GM19193 (cell line): Measurements from ENCODE around the gene WDR83.

Experiments used
- POLR2A ChIP-seq: IDR thresholded peaks from 4 replicates; pipeline ENCODE4 v1.6.1; 2011; ENCODE audit not compliant: insufficient read depth, insufficient read length; ENCODE audit errors: extremely low read depth

Gene WDR83

DNA sequence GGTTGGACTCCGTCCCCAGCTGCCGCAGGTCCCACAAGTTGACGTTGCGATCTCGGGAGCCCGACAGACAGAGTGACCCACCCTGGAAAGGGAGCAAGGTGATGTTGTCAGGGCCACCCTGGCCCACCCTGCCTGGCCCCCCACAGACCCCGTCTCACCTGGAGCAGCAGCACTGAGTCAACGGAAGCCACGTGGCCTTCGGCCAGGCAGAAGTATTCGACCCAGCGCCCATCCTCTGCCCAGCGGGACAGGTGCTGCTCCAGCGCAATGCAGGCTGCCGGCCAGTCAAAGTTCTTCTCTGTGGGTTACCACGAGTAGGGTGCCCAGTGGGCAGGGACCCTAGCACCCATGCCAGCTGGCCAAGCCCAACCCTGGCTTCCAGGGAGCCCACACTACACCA, 28.0 kb downstream of the WDR83 start:
- no peak for TF ChIP-seq POLR2A

DNA sequence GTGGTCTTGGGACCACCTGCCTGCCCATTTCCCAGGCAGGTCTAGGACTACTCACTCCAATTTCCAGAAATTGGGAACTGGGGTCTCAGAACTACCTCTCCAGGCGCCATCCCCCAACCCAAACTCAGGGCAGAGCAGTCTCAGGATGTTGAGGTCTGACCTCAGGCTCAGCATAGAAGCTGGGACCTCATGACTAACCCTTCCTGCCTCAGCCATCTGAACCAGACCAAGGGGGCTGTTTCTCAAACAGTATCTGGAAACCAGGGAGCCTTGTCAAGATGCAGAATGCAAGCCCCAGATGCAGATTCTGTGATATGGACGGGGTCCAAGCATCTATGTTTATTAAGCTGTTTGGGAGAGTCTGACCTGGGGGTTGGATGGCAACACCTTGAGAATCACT, 28.5 kb downstream of the WDR83 start:
- TF ChIP-seq POLR2A, result no peak

DNA sequence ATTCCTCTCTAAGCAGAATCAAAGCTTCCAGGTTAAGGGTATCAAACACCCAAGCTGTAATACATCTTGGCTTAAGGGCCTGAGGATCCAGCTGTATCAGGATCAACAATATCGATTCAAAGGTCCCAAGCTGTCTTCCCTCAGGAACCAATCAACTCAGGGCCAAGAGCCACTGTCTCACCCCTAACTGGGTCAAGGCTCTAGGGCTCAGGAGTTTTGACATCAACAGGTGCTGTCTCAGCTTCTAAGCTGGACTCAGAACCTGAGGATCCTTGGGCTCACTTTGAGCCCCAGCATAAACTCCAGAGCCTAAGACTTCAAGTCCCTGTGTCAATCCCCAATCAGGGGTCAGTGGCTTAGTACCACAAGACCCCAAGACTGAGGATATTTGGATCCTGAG, 28.9 kb downstream of the WDR83 start:
- no peak for TF ChIP-seq POLR2A

DNA sequence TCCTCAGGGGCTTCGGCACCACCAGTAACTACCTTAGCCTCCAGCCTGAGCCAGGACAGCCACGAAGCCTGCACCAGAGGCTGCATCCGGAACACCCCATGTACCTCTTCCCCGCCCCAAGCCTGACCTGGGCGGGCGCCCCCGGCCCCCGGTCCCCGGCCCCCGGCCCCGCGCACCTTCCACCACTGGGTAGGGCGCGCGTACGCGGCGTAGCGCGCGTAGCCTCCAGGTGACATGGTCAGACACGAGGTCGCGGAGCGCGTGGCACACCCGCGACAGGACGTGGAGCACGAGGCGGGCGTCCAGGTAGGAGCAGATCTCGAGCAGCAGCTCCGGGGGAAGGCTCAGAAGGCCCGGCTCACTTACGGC, 29.4 kb downstream of the WDR83 start:
- no peak for TF ChIP-seq POLR2A

DNA sequence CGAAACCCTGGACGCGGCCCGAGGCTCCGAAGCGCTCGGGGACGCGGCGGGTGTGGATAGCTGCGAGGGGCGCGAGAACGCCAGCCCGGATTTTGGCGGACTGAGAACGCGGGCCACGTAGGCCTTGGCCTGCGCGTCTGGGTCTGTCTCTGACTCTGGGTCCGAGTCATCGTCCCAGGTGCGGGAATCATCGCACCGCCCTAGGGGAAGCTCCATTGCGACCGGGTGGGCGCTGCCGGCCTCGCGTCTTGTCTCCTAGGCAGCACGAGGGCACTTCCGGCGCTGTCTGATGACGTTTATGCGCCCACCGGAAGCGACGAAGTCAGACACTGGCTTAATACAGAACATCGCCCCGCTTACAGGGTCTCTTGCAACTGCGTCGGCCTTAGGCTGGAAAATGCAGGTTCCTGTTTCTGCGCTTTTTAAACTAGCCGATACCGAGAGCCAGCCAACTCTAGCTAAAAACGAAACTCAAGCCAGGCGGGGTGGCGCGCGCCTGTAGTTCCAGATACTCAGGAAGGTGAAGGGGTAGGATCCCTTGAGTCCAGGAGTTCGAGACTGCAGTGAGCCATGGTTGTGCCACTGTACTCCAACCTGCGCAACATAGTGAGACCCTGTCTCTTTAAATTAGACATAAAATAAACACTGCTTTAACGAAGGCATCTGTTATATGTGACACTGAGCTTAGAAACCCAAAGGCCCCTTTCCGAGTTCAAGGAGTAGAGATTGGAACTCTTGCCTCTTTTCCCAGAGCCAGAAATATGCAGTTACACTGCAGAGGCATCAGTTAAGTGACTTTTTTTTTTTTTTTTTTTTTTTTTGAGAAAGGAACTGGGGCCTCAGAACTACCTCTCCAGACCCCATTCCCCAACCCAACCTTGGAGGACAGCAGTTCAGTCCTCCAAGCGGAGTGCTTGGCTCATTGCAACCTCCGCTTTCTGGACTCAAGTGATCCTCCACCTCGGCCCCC, 30.0 kb downstream of the WDR83 start, which contains the start of gene FBXW9:
Gene FBXW9, minus strand, starts transcription at position 266 of the 970 bp plus-strand sequence. Its CDS starts 50 bp downstream, at position 216.
- peak; percentile 77 for TF ChIP-seq POLR2A

DNA sequence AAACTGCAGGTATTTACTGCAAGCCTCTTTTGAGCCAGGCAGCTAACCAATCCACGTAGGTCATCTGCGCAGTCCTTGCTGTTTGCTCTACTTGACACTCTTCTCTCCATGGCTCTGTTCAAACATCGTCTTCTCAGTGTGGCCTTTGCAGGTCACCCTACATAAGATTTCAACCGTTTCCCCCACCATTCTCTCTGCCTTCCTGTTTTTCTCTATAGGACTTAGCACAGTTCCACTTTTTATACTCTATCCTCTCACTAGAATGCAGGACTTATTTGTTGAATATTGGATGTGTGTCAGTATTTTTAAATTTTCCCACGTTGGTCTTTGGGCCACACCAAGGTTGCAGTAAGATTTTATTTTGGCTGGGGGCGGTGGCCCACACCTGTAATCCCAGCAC, 31.5 kb downstream of the WDR83 start:
- no peak for TF ChIP-seq POLR2A

DNA sequence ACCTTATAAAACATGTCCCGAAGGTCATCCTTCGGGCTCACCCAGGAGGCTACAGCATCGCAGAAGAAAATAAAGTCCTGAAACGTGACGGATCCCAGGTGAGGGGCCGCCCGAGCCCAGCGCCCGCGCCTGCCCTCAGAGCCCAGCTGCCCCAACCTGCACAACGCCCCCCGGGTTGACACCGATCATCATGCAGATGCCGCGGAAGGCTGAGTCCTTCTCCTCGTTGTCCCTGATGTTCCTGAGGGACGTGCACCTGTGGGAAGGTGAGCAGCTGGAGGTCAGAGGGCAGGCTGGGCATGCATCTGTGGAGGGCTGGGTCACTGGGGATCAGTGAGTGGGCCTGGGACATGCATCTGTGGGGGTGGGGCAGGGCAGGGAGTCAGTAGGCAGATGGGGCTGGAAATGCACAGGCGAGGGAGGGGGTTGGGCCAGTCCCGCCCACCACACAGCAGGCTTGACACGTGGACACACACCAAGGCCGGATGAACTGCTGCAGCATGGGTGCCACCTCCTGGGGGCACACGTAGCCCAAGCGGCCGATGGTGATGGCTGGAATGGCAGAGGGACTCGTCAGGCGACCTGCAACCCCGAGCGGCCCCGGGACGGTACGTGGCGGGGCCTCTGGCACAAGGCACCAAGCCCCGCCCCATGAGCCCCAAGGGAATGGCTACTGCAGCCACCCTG, 35.1 kb downstream of the WDR83 start:
- TF ChIP-seq POLR2A, result no peak

DNA sequence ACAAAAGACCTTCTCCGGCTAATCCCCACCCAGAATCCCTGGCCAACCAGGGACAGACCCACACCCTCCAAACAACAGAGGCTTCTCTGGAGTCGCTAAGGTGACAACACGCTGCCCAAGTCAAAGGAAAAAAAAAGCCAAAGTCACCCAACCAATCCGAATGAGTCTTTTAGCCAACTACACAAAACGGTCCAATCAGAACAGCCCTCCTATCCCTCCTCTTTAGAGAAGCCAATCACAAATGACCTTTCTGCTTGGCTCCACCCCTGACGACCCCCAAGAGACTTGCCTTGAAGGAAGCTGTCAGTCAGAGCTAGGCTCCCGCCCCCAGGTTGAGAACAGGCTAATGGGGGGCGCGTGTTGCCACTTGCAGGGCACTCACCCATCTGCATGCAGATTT, 36.4 kb downstream of the WDR83 start:
- no peak for TF ChIP-seq POLR2A

DNA sequence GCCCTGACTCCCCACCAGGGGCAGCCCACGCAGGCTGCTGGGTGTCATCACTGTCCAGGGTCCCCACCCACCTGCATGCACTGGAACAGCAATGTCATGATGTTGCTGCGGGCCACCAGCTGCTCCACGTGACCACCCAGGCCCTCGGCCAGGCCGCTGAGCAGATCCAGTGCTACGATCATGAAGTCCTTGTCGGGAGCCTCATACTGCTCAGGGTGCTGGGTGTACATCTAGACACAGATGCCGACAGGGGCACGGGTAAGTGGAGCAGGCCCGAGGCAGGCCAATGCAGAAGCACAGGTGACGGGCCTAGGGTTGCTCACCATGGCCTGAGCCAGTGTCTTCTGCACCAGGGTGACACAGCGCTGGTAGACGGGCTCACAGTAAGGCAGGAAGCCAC, 38.6 kb downstream of the WDR83 start:
- TF ChIP-seq POLR2A, result no peak

DNA sequence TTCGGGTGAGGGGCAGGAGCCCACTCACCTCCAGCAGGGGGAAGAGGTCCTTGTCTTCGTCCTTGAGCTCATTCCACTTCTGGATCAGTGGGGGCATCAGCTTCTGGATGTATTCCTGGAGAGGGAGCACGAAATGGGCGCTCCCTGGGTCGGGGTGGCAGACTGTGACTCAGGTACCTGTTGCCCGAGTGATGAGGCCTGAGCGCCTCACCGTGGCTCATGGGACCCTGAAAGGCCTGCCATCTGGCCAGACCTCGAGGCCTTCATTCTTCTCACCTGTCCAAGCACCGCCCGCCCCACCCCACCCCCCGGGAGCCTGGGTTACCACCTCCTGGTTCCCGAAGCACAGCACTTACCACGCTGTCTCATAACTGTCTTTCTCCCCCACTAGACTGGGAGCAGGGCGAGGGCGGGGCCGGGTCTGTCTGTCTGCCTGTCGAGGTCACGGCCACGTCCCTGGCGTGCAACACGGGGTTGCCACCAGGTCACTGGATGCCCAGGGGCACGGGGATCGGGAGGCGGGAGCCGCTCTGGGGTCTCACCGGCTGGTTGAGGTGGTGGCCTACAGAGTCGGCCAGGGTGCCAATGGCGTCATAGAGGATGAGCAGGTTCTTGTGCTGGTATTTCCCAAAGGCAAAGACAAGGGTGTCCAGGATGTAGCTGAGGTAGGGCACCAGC, 39.2 kb downstream of the WDR83 start:
- TF ChIP-seq POLR2A, result no peak

DNA sequence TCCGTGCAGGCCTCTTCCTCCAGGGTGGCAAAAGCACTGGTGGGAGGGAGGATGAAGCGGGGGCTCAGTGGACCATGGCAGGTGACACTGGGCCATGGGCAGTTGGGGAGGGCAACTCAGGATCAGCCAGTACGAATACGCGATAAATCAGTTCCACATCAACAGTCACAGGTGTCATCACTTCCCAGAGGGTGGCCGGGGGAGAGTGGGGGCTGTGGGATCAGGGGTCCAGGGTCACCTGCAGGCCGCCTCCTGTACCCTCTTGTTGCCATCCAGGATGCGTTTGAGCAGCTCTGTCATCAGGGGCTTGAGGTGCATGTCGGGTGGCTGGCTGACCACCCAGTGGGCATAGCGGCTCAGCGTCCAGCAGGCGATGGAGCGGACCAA, 39.7 kb downstream of the WDR83 start:
- TF ChIP-seq POLR2A, result no peak

DNA sequence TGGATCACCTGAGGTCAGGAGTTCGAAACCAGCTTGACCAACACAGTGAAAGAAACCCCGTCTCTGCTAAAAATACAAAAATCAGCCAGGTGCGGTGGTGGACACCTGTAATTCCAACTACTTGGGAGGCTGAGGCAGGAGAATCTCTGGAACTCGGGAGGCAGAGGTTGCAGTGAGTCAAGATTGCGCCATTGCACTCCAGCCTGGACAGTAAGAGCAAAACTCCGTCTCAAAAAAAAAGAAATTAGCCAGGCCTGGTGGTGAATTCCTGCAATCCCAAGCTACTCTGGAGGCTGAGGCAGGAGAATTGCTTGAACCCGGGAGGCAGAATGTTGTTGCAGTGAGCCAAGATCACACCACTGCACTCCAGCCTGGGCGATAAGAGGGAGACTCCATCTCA, 42.0 kb downstream of the WDR83 start:
- no peak for TF ChIP-seq POLR2A

DNA sequence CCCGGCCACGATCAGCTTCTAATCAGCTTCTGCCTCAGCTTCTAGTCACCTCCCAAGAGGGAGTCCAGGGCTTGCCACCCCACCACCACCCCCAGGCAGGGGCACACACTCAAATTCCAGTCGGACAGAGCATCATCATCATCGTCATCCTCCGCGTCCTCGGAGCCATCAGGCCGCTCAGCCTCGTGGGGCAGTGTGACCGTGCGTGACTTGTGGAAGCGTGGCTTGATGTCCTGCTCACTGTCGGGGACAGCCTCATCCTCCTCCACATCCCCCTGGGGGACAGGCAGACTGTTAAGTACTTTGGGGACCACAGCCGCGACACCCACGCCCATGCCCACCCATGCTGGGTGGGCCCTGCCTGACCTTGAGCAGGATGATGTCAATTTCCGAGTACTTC, 44.6 kb downstream of the WDR83 start:
- no peak for TF ChIP-seq POLR2A

DNA sequence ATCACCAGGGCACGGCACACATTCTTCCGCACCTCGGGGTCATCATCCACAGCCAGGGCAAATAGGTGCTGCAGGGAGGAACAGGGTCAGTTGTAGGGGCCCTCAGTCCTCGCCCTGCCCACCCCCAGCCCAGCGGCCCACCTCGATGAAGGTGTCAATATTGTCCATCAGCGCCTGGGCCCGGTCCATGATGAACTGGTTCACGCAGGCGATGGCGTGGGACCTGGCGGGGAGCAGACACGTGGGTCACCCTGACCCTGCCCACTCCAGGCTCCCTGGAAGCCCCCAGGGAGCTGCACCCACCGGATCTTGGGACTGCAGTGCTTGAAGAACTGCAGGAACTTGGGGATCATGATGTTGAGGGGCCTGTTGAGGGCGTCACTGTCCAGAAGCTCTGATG, 48.5 kb downstream of the WDR83 start:
- TF ChIP-seq POLR2A, result no peak

DNA sequence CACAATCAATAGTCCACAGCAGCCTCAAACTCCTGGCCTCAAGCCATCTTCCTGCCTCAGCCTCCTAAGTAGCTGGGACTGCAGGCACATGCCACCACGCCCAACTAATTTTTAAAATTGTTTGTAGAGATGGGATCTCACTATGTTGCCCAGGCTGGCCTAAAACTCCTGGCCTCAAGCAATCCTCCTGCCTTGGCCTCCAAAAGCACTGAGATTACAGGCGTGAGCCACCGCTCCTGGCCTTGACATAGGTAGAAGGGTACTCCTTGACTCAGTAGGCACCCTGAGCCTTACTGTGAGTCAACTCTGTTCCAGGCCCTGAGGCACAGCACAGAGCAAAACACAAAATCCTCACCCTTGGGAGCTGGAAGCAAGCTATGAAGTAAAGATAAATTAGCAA, 49.3 kb downstream of the WDR83 start:
- no peak for TF ChIP-seq POLR2A
